Lung (tissue), 12 donors: Measurements from ENCODE around the gene PPP1R9B. TPM values are rescaled to one million over a fixed set of nuclear protein-coding genes. Genes with fewer than 3 reads are reported as not detected.
A peak's percentile ranks its signal among the peaks of the same experiment; 100 is the strongest.

Source experiments
- ATAC-seq: fragments of 200-7000 bp; cut with Tn5 transposase; one replicate; pipeline ENCODE4 v1.9.1; 2020; ENCODE audit warnings: moderate number of reproducible peaks; ENCODE audit not compliant: insufficient read depth, low FRiP score
- DNase-seq, 3 donors: peaks; one replicate each; pipeline ENCODE4 v3.0.0-alpha.2; 2013 to 2017
- H3K27ac ChIP-seq, 2 donors: one replicate each; pipeline ENCODE4 v1.5.1; 2013; ENCODE audit warnings: mild to moderate bottlenecking in 2 of 2, moderate library complexity in 2 of 2, control low read depth in 1 of 2, inconsistent platforms in 1 of 2, low read depth in 1 of 2, low read length in 1 of 2
- H3K27me3 ChIP-seq, 3 donors: one replicate each; pipeline ENCODE4 v1.5.1; 2013; ENCODE audit warnings: low read length in 2 of 3; ENCODE audit not compliant: control insufficient read depth in 3 of 3, insufficient read depth in 3 of 3
- H3K36me3 ChIP-seq, 4 donors: one replicate each; pipeline ENCODE4 v1.5.1; 2013; ENCODE audit warnings: low read length in 4 of 4, mild to moderate bottlenecking in 1 of 4, moderate library complexity in 1 of 4; ENCODE audit not compliant: control insufficient read depth in 4 of 4, insufficient read depth in 4 of 4
- H3K4me1 ChIP-seq, 5 donors: one replicate each; pipeline ENCODE4 v1.5.1; 2013; ENCODE audit warnings: low read length in 5 of 5, mild to moderate bottlenecking in 2 of 5, moderate library complexity in 1 of 5; ENCODE audit not compliant: control insufficient read depth in 5 of 5, insufficient read depth in 5 of 5
- H3K4me3 ChIP-seq: one replicate; pipeline ENCODE4 v1.5.1; 2013; ENCODE audit warnings: mild to moderate bottlenecking, control low read depth, moderate library complexity
- H3K9ac ChIP-seq, 2 donors: one replicate each; pipeline ENCODE4 v1.5.1; 2013; ENCODE audit warnings: low read length in 2 of 2, control low read depth in 1 of 2; ENCODE audit not compliant: insufficient read depth in 1 of 2
- H3K9me3 ChIP-seq, 4 donors: one replicate each; pipeline ENCODE4 v1.5.1; 2013; ENCODE audit warnings: low read length in 3 of 4, mild to moderate bottlenecking in 1 of 4, moderate library complexity in 1 of 4; ENCODE audit not compliant: control insufficient read depth in 4 of 4, insufficient read depth in 3 of 4
- WGBS, 2 donors: extraction: QIAGEN DNeasy Blood & Tissue Kit; methylation state at CpG; one replicate each; pipeline ENCODE4 v1.1.7; 2013; 5-methylcytosine and 5-hydroxymethylcytosine counted together
- polyA plus RNA-seq, 2 donors: library from polyadenylated mRNA; stranded (reverse); fragments of 200-250 nt; gene quantifications; one replicate each; pipeline ENCODE4 v1.2.1, GENCODE V29; 2013
- total RNA-seq, 2 donors: library from RNA; depleted of rRNA in 1 of 2; stranded (reverse); fragments of >200 nt in 1 of 2; gene quantifications; one replicate each; pipeline ENCODE4 v1.2.1, GENCODE V29; 2014 to 2021
- TF ChIP-seq, protein P1 (sequence below): IDR thresholded peaks from 2 replicates; pipeline ENCODE4 v1.5.1; 2012; ENCODE audit warnings: mild to moderate bottlenecking; ENCODE audit errors: control extremely low read depth, extremely low read depth
- donor health status: control.
- donor health status: control.
- donor health status: Bipolar disorder and iron deficiency.
- donor health status: healthy.
- donor health status: DM: yes; HTN: yes; CAD: no.

Gene PPP1R9B
- total and polyA plus RNA-seq, 4 donors, result 31.7 to 77.4 (median 49.8) TPM

DNA sequence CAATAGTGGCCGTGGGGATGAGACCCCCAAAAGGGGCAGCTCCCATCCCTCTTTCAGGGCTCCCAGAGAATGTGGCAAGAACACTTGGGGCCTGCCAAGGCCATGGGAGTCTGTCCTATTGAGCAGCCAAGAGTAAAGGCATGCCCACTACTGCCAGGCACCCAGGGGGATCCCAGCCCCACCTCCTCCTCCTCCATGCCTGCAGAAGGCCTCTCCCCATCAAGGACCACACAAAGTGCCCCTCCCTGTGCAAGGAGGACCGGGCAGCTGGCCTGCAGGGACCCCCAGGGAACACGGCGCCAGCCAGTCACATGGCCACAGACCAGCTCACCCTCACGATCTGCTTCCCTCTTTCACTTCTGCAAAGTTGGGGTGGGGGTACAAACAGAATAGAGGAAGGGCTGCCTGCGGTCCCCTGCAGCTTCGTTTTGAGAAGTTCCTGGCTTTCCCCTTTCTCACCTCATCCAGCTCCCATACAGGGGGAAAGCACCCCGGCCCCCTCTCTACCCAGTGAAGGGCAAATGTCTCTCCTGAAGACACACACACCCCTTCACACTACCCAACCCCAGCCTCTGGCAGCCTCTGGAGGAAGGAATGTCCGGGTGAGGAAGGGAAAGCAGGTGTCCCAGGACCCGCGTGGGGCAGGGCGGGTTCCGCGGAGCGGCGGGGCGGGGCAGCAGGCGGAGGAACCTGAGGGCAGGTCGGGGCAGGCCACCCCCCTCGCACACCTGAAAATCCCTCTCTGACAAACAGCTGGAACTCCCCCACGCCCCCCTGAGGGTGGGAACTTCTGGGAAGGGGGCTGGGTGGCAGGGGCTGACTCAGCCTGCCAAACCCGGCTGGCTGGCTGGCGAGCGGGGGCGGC lies 2.0 kb downstream of the PPP1R9B start:
- Histone ChIP-seq H3K9me3 (no peaks in the 10 kb centered on the region), H3K9ac (peak overlapping the region in 1 of 2 donors; percentile 32), H3K27ac (peak overlapping the region; percentile 71 to 78), H3K4me3 (peak overlapping the region; percentile 64), H3K4me1 (peaks cover 11 to 42% (median 21%) of the 10 kb centered on the region in 5 donors), H3K27me3 (no peaks in the 10 kb centered on the region), H3K36me3 (peaks cover 0 to 27% (median 9%) of the 10 kb centered on the region in 4 donors)
- ATAC-seq, result peak; percentile 17
- 1% methylated on average over 19 to 25 of the region's 25 CpGs for WGBS, 2 donors
- DNase-seq, result peak; percentile 47 to 51 (median 48)
- TF ChIP-seq, protein P1, sequence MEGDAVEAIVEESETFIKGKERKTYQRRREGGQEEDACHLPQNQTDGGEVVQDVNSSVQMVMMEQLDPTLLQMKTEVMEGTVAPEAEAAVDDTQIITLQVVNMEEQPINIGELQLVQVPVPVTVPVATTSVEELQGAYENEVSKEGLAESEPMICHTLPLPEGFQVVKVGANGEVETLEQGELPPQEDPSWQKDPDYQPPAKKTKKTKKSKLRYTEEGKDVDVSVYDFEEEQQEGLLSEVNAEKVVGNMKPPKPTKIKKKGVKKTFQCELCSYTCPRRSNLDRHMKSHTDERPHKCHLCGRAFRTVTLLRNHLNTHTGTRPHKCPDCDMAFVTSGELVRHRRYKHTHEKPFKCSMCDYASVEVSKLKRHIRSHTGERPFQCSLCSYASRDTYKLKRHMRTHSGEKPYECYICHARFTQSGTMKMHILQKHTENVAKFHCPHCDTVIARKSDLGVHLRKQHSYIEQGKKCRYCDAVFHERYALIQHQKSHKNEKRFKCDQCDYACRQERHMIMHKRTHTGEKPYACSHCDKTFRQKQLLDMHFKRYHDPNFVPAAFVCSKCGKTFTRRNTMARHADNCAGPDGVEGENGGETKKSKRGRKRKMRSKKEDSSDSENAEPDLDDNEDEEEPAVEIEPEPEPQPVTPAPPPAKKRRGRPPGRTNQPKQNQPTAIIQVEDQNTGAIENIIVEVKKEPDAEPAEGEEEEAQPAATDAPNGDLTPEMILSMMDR, result no peak

DNA sequence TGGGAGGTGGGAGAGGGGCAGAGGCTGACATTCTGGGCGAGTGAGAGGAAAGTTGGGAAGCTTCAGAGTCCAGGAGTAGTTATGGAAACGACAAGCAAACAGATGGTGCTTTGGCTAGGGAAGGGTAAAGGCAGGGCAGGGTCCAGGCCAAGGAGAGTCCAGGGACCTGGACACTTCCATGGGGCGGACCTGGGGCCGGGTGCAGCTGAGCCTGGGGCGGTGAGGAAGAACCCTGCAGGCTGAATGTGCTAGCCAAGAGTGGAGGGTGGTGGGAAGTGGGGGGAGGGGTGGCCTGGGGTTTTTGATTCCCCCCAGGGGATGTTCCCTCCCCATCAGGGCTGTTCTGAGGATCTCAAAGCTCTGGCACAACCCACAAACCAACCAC lies 2.6 kb downstream of the PPP1R9B start:
- ATAC-seq (no peak), DNase-seq (peak; percentile 44 to 69 (median 67))
- Histone ChIP-seq H3K9me3 (no peaks in the 10 kb centered on the region), H3K36me3 (peaks cover 0 to 33% (median 13%) of the 10 kb centered on the region in 4 donors), H3K4me1 (peaks cover 11 to 40% (median 21%) of the 10 kb centered on the region in 5 donors), H3K27me3 (no peaks in the 10 kb centered on the region), H3K4me3 (peak overlapping the region; percentile 64), H3K9ac (no peak overlapping the region), H3K27ac (peak overlapping the region; percentile 71 to 78)
- WGBS, 2 donors, result 9 to 15% methylated on average over 5 of the region's 5 CpGs
- TF ChIP-seq, protein P1, result no peak

DNA sequence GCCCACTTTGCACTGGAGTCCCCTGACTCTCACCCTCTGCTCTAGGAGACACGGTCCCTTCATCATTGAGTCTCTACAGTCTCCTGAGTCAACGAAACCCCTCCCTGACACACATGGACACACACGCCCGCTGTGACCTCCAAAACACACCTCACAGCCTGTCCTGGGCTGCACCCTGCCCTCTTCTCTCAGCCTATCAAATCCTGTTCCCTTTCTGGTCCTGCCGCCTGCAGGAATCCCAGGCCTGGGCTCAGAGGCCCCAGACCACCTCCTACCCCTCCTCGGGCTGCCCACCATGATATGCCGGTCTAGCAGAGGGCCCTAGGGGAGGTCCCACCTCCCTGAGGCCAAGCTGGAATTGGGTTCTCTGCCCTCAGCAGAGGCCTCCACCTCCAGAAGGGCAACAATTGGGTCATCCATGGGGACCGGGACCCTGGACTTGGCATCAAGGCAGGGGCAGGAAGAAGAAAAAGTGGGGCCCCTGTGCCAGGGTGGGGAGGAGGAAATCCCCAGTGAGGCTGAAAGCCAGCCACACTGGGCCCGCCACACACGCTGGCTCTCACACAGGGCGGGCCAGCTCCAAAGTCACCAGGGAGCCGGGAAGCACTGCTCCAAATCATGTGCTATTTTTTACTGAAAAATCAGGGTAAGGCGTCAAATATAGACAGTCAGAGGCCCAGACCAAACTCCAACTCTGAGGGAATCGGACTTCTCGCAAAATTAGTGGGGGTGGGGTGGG lies 3.4 kb downstream of the PPP1R9B start:
- Histone ChIP-seq H3K36me3 (peaks cover 0 to 40% (median 18%) of the 10 kb centered on the region in 4 donors), H3K4me1 (peaks cover 9 to 32% (median 21%) of the 10 kb centered on the region in 5 donors), H3K27ac (peak overlapping the region; percentile 41 to 71), H3K9ac (no peak overlapping the region), H3K27me3 (no peaks in the 10 kb centered on the region), H3K4me3 (peak overlapping the region; percentile 15), H3K9me3 (no peaks in the 10 kb centered on the region)
- ATAC-seq (no peak), DNase-seq (no peak)
- TF ChIP-seq, protein P1, result no peak
- 39 to 48% methylated on average over 15 of the region's 15 CpGs for WGBS, 2 donors
